ENCODE data around the gene DCLRE1A.

DNA sequence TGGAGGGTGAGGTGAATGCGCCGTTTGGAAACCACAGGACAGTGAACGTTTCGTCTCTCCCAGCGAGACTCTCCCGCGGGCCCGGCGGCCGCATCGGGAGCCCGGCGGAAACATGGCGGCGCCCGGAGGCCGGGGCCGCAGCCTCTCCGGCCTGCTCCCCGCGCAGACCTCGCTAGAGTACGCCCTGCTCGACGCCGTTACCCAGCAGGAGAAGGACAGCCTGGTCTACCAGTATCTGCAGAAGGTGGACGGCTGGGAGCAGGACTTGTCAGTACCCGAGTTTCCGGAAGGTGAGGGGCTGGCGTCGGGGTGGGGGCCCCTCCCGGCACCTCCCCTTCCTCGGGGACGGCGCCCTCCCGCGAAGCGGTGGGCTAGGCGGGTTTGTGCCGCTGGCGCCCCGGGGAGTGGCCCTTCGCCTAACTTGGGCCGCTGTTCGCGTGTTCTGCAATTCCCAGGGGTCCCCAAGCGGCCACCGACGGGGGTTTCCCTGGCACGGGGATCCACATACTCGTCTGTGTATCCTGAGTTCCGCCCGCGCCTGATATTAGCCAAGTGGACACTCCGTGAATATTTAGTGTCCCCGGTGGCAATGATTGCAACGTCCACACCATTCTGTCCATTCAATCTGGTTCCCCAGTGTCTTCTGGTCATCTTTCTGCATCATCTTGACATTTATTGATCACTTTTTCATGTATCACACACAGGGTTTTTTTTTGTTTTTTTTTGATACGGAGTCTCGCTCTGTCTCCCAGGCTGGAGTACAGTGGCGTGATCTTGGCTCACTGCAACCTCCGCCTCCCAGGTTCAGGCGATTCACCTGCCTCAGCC, 1.1 kb upstream of the DCLRE1A start:
- TF ChIP-seq POLR2A (IDR thresholded peaks at IDR 0.05): peak in 1 of 4 donors; percentile 29
- TF ChIP-seq, protein P1, sequence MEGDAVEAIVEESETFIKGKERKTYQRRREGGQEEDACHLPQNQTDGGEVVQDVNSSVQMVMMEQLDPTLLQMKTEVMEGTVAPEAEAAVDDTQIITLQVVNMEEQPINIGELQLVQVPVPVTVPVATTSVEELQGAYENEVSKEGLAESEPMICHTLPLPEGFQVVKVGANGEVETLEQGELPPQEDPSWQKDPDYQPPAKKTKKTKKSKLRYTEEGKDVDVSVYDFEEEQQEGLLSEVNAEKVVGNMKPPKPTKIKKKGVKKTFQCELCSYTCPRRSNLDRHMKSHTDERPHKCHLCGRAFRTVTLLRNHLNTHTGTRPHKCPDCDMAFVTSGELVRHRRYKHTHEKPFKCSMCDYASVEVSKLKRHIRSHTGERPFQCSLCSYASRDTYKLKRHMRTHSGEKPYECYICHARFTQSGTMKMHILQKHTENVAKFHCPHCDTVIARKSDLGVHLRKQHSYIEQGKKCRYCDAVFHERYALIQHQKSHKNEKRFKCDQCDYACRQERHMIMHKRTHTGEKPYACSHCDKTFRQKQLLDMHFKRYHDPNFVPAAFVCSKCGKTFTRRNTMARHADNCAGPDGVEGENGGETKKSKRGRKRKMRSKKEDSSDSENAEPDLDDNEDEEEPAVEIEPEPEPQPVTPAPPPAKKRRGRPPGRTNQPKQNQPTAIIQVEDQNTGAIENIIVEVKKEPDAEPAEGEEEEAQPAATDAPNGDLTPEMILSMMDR (IDR thresholded peaks at IDR 0.05): peak in 1 of 6 experiments; percentile 10

Measured in esophagus squamous epithelium (tissue), 4 donors.